Measurements from ENCODE around the gene BAIAP2L1.

The BAIAP2L1 gene

GRCh38 chr7:98317366-98318040, 83.4 kb downstream of the BAIAP2L1 start:
- no peak for TF ChIP-seq CTCF (IDR thresholded peaks at IDR 0.05)

GRCh38 chr7:98315318-98315993, 85.4 kb downstream of the BAIAP2L1 start:
- TF ChIP-seq CTCF (IDR thresholded peaks at IDR 0.05): no peak

- no peak for TF ChIP-seq CTCF (IDR thresholded peaks at IDR 0.05)
Measured at GRCh38 chr7:98314469-98314868, 86.4 kb downstream of the BAIAP2L1 start.

- TF ChIP-seq CTCF (IDR thresholded peaks at IDR 0.05): no peak
Measured at GRCh38 chr7:98312201-98312600, 88.7 kb downstream of the BAIAP2L1 start.

- TF ChIP-seq CTCF (IDR thresholded peaks at IDR 0.05): no peak
Measured at GRCh38 chr7:98309566-98309965, 91.3 kb downstream of the BAIAP2L1 start.

GRCh38 chr7:98307971-98308466, 92.9 kb downstream of the BAIAP2L1 start:
- TF ChIP-seq CTCF (IDR thresholded peaks at IDR 0.05): no peak

- TF ChIP-seq CTCF (IDR thresholded peaks at IDR 0.05): no peak
Measured at GRCh38 chr7:98305951-98306535, 94.8 kb downstream of the BAIAP2L1 start.

Measured in LNCAP (cell line).